OCI-LY1 (cell line): ENCODE results near the gene PTPN14.

Source experiments
- EZH2 ChIP-seq: fragments of 200-600 bp; sonication (generic), shearing (Covaris generic); IDR thresholded peaks from 2 replicates; pipeline ENCODE4 v1.8.0; 2017; ENCODE audit warnings: borderline replicate concordance, mixed run types, mild to moderate bottlenecking, antibody characterized with exemption, low read length, moderate library complexity, mixed read lengths
- TF ChIP-seq, protein P1 (sequence below): fragments of 200-600 bp; sonication (generic), shearing (Covaris generic); IDR thresholded peaks from 2 replicates; pipeline ENCODE4 v1.5.1; 2017; ENCODE audit warnings: mild to moderate bottlenecking, antibody characterized with exemption, low read length, moderate library complexity, mixed read lengths

- TF ChIP-seq, protein P1, sequence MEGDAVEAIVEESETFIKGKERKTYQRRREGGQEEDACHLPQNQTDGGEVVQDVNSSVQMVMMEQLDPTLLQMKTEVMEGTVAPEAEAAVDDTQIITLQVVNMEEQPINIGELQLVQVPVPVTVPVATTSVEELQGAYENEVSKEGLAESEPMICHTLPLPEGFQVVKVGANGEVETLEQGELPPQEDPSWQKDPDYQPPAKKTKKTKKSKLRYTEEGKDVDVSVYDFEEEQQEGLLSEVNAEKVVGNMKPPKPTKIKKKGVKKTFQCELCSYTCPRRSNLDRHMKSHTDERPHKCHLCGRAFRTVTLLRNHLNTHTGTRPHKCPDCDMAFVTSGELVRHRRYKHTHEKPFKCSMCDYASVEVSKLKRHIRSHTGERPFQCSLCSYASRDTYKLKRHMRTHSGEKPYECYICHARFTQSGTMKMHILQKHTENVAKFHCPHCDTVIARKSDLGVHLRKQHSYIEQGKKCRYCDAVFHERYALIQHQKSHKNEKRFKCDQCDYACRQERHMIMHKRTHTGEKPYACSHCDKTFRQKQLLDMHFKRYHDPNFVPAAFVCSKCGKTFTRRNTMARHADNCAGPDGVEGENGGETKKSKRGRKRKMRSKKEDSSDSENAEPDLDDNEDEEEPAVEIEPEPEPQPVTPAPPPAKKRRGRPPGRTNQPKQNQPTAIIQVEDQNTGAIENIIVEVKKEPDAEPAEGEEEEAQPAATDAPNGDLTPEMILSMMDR = no peak
- no peak for TF ChIP-seq EZH2
Measured at GRCh38 chr1:214550857-214551435, 456 bp downstream of the PTPN14 start.
